K562 (cell line): ENCODE results near the gene SLC25A26. TPM values are rescaled to one million over a fixed set of nuclear protein-coding genes. Genes with fewer than 3 reads are reported as not detected.

Source experiments
- CBX3 ChIP-seq, 2 experiments: IDR thresholded peaks; 1 replicate in 1 of 2; 2 replicates in 1 of 2; pipeline ENCODE4 v1.6.1; 2012; ENCODE audit warnings: inconsistent platforms in 2 of 2, low read length in 2 of 2, borderline replicate concordance in 1 of 2, control low read depth in 1 of 2
- CC2D1A ChIP-seq: fragments of 450-650 bp; IDR thresholded peaks from 2 replicates; pipeline ENCODE4 v1.6.1; 2017; ENCODE audit warnings: mild to moderate bottlenecking
- CEBPG ChIP-seq, 3 experiments: fragments of 200-800 bp in 1 of 3; sonication (Bioruptor generic) in 1 of 3; sonication (generic) in 1 of 3; formaldehyde crosslinking in 1 of 3; IDR thresholded peaks in 2 of 3; conservative IDR thresholded peaks in 1 of 3; 2 replicates each; pipeline versions ENCODE4 v1.6.1 to v1.8.0; 2016 to 2022; ENCODE audit warnings: missing compliant biosample characterization in 2 of 3, missing genetic modification characterization in 2 of 3, mild to moderate bottlenecking in 1 of 3, missing genetic modification reagents in 1 of 3
- CREB1 ChIP-seq, 2 experiments: sonication (generic) in 1 of 2; formaldehyde crosslinking in 1 of 2; IDR thresholded peaks; 2 replicates each; pipeline versions ENCODE4 v1.6.1 to v1.8.0; 2012 to 2022; ENCODE audit warnings: inconsistent platforms in 1 of 2, mild to moderate bottlenecking in 1 of 2, missing genetic modification reagents in 1 of 2, moderate library complexity in 1 of 2
- ETV1 ChIP-seq: fragments of 450-650 bp; conservative IDR thresholded peaks from 2 replicates; pipeline ENCODE4 v1.6.1; 2016; ENCODE audit warnings: missing genetic modification characterization, control low read depth, low read depth, missing compliant biosample characterization
- HCFC1 ChIP-seq: IDR thresholded peaks from 2 replicates; pipeline ENCODE4 v1.6.1; 2012; ENCODE audit warnings: low read depth, low read length, improper control_type of control experiment
- PCBP1 ChIP-seq: fragments of 200-400 bp; formaldehyde crosslinking; IDR thresholded peaks from 2 replicates; pipeline ENCODE4 v1.6.1; 2018; ENCODE audit warnings: mild to moderate bottlenecking, low read depth, low read length; ENCODE audit not compliant: poor library complexity, severe bottlenecking
- POLR2G ChIP-seq: fragments of 200-400 bp; formaldehyde crosslinking; IDR thresholded peaks from 2 replicates; pipeline ENCODE4 v1.6.1; 2017; ENCODE audit warnings: low read depth, mild to moderate bottlenecking, antibody characterized with exemption, low read length, moderate library complexity
- RBFOX2 ChIP-seq: fragments of 200-400 bp; formaldehyde crosslinking; IDR thresholded peaks from 2 replicates; pipeline ENCODE4 v1.6.1; 2017; ENCODE audit warnings: low read depth, mild to moderate bottlenecking, low read length, moderate library complexity
- RNF219 ChIP-seq: fragments of 250-450 bp; sonication (Bioruptor Pico); IDR thresholded peaks from 2 replicates; pipeline ENCODE4 v1.5.0; 2022; ENCODE audit warnings: mild to moderate bottlenecking
- ZBTB11 ChIP-seq, 3 experiments: fragments of 200-800 bp in 1 of 3; fragments of 250-450 bp in 1 of 3; fragments of 450-650 bp in 1 of 3; sonication (Bioruptor Pico) in 1 of 3; sonication (Bioruptor generic) in 1 of 3; formaldehyde crosslinking in 1 of 3; IDR thresholded peaks; 2 replicates each; pipeline versions ENCODE4 v1.6.1 to v1.8.0; 2016 to 2022; ENCODE audit warnings: mild to moderate bottlenecking in 2 of 3, missing genetic modification characterization in 2 of 3, missing compliant biosample characterization in 1 of 3, moderate library complexity in 1 of 3
- ZNF3 ChIP-seq: fragments of 250-450 bp; sonication (Bioruptor Pico); IDR thresholded peaks from 2 replicates; pipeline ENCODE4 v1.5.0; 2021; ENCODE audit warnings: mild to moderate bottlenecking, moderate library complexity
- ZNF586 ChIP-seq: fragments of 450-650 bp; formaldehyde crosslinking; conservative IDR thresholded peaks from 2 replicates; pipeline ENCODE4 v1.4.0; 2020; ENCODE audit warnings: mild to moderate bottlenecking, moderate library complexity
- polyA plus RNA-seq, 8 experiments: library from polyadenylated mRNA; depleted of rRNA in 4 of 8; stranded (reverse) in 5 of 8; unstranded in 3 of 8; fragments of >200 nt; fragmentation: Nextera tagmentation in 2 of 8; fragmentation: Illumina TruSeq in 1 of 8; extraction: Ambion mirVana in 2 of 8; extraction: Trizol in 1 of 8; gene quantifications; 2 replicates each; pipeline versions ENCODE4 v1.2.1 to v1.2.3, GENCODE V29; 2011 to 2014; ENCODE audit warnings: inconsistent platforms in 1 of 8, missing spikeins in 1 of 8
- total RNA-seq, 7 experiments: library from RNA; depleted of rRNA in 6 of 7; stranded (reverse); fragments of >200 nt in 6 of 7; fragmentation: Illumina TruSeq in 2 of 7; extraction: Trizol in 2 of 7; gene quantifications; 2 replicates each; pipeline versions ENCODE4 v1.2.1 to v1.2.3, GENCODE V29; 2011 to 2021; ENCODE audit warnings: low replicate concordance in 1 of 7
- TF ChIP-seq, protein P1 (sequence below): fragments of 450-650 bp; IDR thresholded peaks from 2 replicates; pipeline ENCODE4 v1.6.1; 2016; ENCODE audit warnings: borderline replicate concordance

Gene SLC25A26
- total and polyA plus RNA-seq, 9 of the 15 experiments (the other 6 are each of a cell fraction or from before 2014, with no cell fraction given): 7.2 to 29.1 (median 12.6) TPM

DNA sequence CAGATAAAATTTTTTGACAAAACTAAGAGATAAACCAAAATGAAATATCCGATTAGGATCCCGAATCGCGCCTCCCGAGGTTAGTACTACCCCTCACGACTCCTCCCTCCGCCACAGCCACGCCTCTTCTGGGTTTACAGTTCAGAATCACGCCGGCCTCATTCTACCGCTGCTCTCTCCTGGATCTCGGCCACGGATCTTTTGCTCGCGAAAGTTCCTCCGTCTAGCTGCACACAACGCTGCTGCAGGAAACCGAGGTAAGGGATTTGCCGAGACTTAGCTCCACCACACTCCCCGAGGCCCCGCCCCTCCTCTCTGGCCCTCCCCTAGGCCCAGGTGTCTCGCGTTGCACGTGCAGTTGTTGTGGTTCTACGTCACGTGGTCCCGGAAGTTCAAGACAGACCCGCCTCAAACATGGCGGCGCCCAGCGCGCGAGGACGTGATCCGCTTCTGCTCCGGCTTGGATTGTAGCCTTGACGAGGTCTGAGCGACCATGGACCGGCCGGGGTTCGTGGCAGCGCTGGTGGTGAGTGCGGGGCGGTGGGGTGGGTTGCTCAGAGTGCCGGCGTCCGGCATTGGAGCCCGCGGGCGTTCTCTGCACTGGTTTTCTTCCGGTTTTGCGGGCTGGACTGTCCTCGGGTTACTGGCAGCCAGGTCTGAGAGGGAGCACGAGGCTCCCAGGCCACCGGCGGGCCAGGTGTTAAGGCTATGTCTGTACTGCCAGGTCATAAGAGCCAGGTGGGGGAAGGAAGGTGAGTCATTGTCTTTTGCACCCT lies at the start of gene SLC25A26 (continued):
- TF ChIP-seq RBFOX2: peak; percentile 94
- no peak for TF ChIP-seq ZNF586
- peak in 1 of 3 experiments; percentile 20; a peak in 1 of 6 replicates for TF ChIP-seq ZBTB11 (CRISPR knock-in tag; IDR thresholded peaks at IDR 0.05)
- TF ChIP-seq HCFC1: peak; percentile 69
- no peak for TF ChIP-seq CC2D1A
- TF ChIP-seq POLR2G: peak; percentile 93
- TF ChIP-seq ZNF3: no peak
- TF ChIP-seq CBX3 (IDR thresholded peaks at IDR 0.05; ENCODE audit: borderline replicate concordance in 1 of 2, low read length in 2 of 2): no peak
- no peak for TF ChIP-seq CEBPG (CRISPR knock-in tag; IDR thresholded peaks at IDR 0.05)
- TF ChIP-seq CEBPG (tag; conservative IDR thresholded peaks at IDR 0.05 in 1 of 2, IDR thresholded peaks at IDR 0.05 in 1 of 2): no peak
- TF ChIP-seq ETV1: peak; percentile 39; the same call in 1 of the 2 replicates
- peak; percentile 73 for TF ChIP-seq CREB1 (IDR thresholded peaks at IDR 0.05)
- peak; percentile 75 for TF ChIP-seq CREB1 (CRISPR knock-in tag; IDR thresholded peaks at IDR 0.05)
- TF ChIP-seq RNF219 (CRISPR knock-in tag): no peak
- peak; percentile 40 for TF ChIP-seq PCBP1
- TF ChIP-seq, protein P1, sequence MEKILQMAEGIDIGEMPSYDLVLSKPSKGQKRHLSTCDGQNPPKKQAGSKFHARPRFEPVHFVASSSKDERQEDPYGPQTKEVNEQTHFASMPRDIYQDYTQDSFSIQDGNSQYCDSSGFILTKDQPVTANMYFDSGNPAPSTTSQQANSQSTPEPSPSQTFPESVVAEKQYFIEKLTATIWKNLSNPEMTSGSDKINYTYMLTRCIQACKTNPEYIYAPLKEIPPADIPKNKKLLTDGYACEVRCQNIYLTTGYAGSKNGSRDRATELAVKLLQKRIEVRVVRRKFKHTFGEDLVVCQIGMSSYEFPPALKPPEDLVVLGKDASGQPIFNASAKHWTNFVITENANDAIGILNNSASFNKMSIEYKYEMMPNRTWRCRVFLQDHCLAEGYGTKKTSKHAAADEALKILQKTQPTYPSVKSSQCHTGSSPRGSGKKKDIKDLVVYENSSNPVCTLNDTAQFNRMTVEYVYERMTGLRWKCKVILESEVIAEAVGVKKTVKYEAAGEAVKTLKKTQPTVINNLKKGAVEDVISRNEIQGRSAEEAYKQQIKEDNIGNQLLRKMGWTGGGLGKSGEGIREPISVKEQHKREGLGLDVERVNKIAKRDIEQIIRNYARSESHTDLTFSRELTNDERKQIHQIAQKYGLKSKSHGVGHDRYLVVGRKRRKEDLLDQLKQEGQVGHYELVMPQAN: peak; percentile 97
